Activated CD8-positive, alpha-beta T cell treated with anti-CD3 and anti-CD28 coated beads for 36 hours (primary cell): Measurements from ENCODE around the gene TTYH3. TPM values are rescaled to one million over a fixed set of nuclear protein-coding genes. Genes with fewer than 3 reads are reported as not detected.
A peak's percentile ranks its signal among the peaks of the same experiment; 100 is the strongest.
"Not testable (repeated sequence)": the region's sequence is repeated elsewhere in the genome, so short reads cannot be mapped to it uniquely, and the experiment has no call there.

Source experiments
- ATAC-seq: fragments of 200-7000 bp; cut with Tn5 transposase; one replicate; pipeline ENCODE4 v1.10.0; 2021; ENCODE audit warnings: mild to moderate bottlenecking, moderate library complexity
- CTCF ChIA-PET: fragments of 350-600 bp; sonication (Branson Sonifier 250); formaldehyde crosslinking; loops from one replicate; lab custom pipeline; 2021; ENCODE audit warnings: antibody characterized with exemption; lab: Charles Lee
- POLR2A ChIA-PET: fragments of 350-600 bp; sonication (Branson Sonifier 250); formaldehyde crosslinking; loops from one replicate; lab custom pipeline; 2021; ENCODE audit warnings: antibody characterized with exemption; lab: Charles Lee
- DNase-seq: peaks from one replicate; pipeline ENCODE4 v3.0.0-alpha.2; 2020
- H3K27ac Mint-ChIP-seq: one replicate; pipeline ENCODE4 v1.8.0; 2021; ENCODE audit warnings: mild to moderate bottlenecking, mixed read lengths
- H3K27me3 Mint-ChIP-seq: one replicate; pipeline ENCODE4 v1.8.0; 2021; ENCODE audit warnings: mixed read lengths
- H3K36me3 Mint-ChIP-seq: one replicate; pipeline ENCODE4 v1.8.0; 2021; ENCODE audit warnings: low read depth, mixed read lengths
- H3K4me1 Mint-ChIP-seq: one replicate; pipeline ENCODE4 v1.8.0; 2021; ENCODE audit warnings: low read depth, mixed read lengths
- H3K4me3 Mint-ChIP-seq: one replicate; pipeline ENCODE4 v1.8.0; 2021; ENCODE audit warnings: mild to moderate bottlenecking, moderate library complexity, mixed read lengths
- H3K9me3 Mint-ChIP-seq: one replicate; pipeline ENCODE4 v1.8.0; 2021; ENCODE audit warnings: mixed read lengths
- intact Hi-C: fragments of 100-400 bp; cut with micrococcal nuclease; formaldehyde crosslinking; loops from one replicate; pipeline ENCODE4 v1.10.0; 2022
- total RNA-seq, 2 experiments: library from RNA; stranded (reverse); gene quantifications; one replicate each; pipeline ENCODE4 v1.2.3, GENCODE V29; 2021
- TF ChIP-seq, protein P1 (sequence below): fragments of 200-600 bp; IDR thresholded peaks from one replicate; pipeline ENCODE4 v1.8.0; 2022; ENCODE audit warnings: antibody characterized with exemption, mild to moderate bottlenecking

The TTYH3 gene
- total RNA-seq, 2 experiments from 2014 or later = 30.3 to 32.3 TPM

GRCh38 chr7:2667843-2668242 is 36.1 kb downstream of the TTYH3 start:
- intact Hi-C loops = no loop called here
- Mint-ChIP-seq H3K36me3 (no peaks in the 10 kb centered on the region), H3K9me3 (no peaks in the 10 kb centered on the region), H3K27me3 (peaks cover 11% of the 10 kb centered on the region), H3K4me1 (peaks cover 6% of the 10 kb centered on the region), H3K27ac (no peak overlapping the region), H3K4me3 (no peak overlapping the region)
- CTCF ChIA-PET = interaction anchor here (11.9 kb wide), 1 partner anchor 45 kb away, joined by 249 read pairs; no protein-coding TSS in a partner anchor
- POLR2A ChIA-PET = interaction anchor here (1.1 to 1.3 kb wide), 2 partner anchors 11 to 12 kb away, joined by 3 read pairs; no protein-coding TSS in a partner anchor
- DNase-seq (no peak), ATAC-seq (no peak)
- TF ChIP-seq, protein P1, sequence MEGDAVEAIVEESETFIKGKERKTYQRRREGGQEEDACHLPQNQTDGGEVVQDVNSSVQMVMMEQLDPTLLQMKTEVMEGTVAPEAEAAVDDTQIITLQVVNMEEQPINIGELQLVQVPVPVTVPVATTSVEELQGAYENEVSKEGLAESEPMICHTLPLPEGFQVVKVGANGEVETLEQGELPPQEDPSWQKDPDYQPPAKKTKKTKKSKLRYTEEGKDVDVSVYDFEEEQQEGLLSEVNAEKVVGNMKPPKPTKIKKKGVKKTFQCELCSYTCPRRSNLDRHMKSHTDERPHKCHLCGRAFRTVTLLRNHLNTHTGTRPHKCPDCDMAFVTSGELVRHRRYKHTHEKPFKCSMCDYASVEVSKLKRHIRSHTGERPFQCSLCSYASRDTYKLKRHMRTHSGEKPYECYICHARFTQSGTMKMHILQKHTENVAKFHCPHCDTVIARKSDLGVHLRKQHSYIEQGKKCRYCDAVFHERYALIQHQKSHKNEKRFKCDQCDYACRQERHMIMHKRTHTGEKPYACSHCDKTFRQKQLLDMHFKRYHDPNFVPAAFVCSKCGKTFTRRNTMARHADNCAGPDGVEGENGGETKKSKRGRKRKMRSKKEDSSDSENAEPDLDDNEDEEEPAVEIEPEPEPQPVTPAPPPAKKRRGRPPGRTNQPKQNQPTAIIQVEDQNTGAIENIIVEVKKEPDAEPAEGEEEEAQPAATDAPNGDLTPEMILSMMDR = no peak

- ATAC-seq (no peak), DNase-seq (no peak)
- CTCF ChIA-PET = interaction anchor here (11.9 kb wide), 1 partner anchor 44 kb away, joined by 249 read pairs; no protein-coding TSS in a partner anchor
- POLR2A ChIA-PET = interaction anchor here (0.8 to 1.3 kb wide), 3 partner anchors 12 to 35 kb away, joined by 3 read pairs; no protein-coding TSS in a partner anchor
- H3K4me3 Mint-ChIP-seq = no peak overlapping the region
- no peaks in the 10 kb centered on the region for H3K9me3 Mint-ChIP-seq
- no peak overlapping the region for H3K27ac Mint-ChIP-seq
- no peaks in the 10 kb centered on the region for H3K36me3 Mint-ChIP-seq
- TF ChIP-seq, protein P1 = no peak
- intact Hi-C loops = no loop called here
- peaks cover 6% of the 10 kb centered on the region for H3K4me1 Mint-ChIP-seq
- H3K27me3 Mint-ChIP-seq = peaks cover 11% of the 10 kb centered on the region
These were observed 36.6 kb downstream of the TTYH3 start for GRCh38 chr7:2668401-2668800.

GRCh38 chr7:2670171-2670570 is 38.4 kb downstream of the TTYH3 start:
- Mint-ChIP-seq H3K27me3 (peaks cover 11% of the 10 kb centered on the region), H3K9me3 (no peaks in the 10 kb centered on the region), H3K36me3 (no peaks in the 10 kb centered on the region), H3K27ac (no peak overlapping the region), H3K4me3 (no peak overlapping the region), H3K4me1 (peaks cover 6% of the 10 kb centered on the region)
- intact Hi-C loops = loop anchor here (2.0 kb wide), 1 partner anchor 41 kb away; no protein-coding TSS in a partner anchor
- CTCF ChIA-PET = interaction anchor here (0.7 to 11.9 kb wide), 24 partner anchors 10 to 218 kb away, joined by 3 to 249 read pairs (median 4); partner anchors contain the start of gene AMZ1
- ATAC-seq = no peak
- TF ChIP-seq, protein P1 = no peak
- no peak for DNase-seq
- POLR2A ChIA-PET = interaction anchor here (0.6 to 2.0 kb wide), 3 partner anchors 12 to 411 kb away, joined by 3 to 11 read pairs (median 3); no protein-coding TSS in a partner anchor

GRCh38 chr7:2670720-2671391 is 39.1 kb downstream of the TTYH3 start:
- H3K9me3 Mint-ChIP-seq = no peaks in the 10 kb centered on the region
- peaks cover 4% of the 10 kb centered on the region for H3K4me1 Mint-ChIP-seq
- peak; percentile 82 for DNase-seq
- intact Hi-C loops = loop anchor here (2.0 kb wide), 1 partner anchor 40 kb away; no protein-coding TSS in a partner anchor
- H3K4me3 Mint-ChIP-seq = no peak overlapping the region
- TF ChIP-seq, protein P1 = peak; percentile 96
- H3K27ac Mint-ChIP-seq = no peak overlapping the region
- peak; percentile 95 for ATAC-seq
- POLR2A ChIA-PET = interaction anchor here (0.6 to 2.0 kb wide), 4 partner anchors 11 to 39 kb away, joined by 3 to 11 read pairs (median 3); no protein-coding TSS in a partner anchor
- peaks cover 11% of the 10 kb centered on the region for H3K27me3 Mint-ChIP-seq
- CTCF ChIA-PET = interaction anchor here (0.7 to 11.9 kb wide), 28 partner anchors 9 to 219 kb away, joined by 3 to 249 read pairs (median 4); partner anchors contain the start of gene AMZ1
- H3K36me3 Mint-ChIP-seq = no peaks in the 10 kb centered on the region

- H3K36me3 Mint-ChIP-seq, H3K9me3 Mint-ChIP-seq, H3K27ac Mint-ChIP-seq, intact Hi-C loops, H3K4me3 Mint-ChIP-seq, DNase-seq, ATAC-seq, H3K4me1 Mint-ChIP-seq, H3K27me3 Mint-ChIP-seq: not testable (repeated sequence)
- ChIA-PET CTCF (interaction anchor here (1.5 to 11.9 kb wide), 6 partner anchors 16 to 204 kb away, joined by 3 to 249 read pairs (median 6); partner anchors contain the start of gene AMZ1), POLR2A (interaction anchor here (1.0 kb wide), 1 partner anchor 42 kb away, joined by 3 read pairs; no protein-coding TSS in a partner anchor)
These were observed 41.4 kb downstream of the TTYH3 start for GRCh38 chr7:2673214-2673613.
